Smooth muscle cell (in vitro differentiated cells): ENCODE data around the gene FGF14. TPM values are rescaled to one million over a fixed set of nuclear protein-coding genes. Genes with fewer than 3 reads are reported as not detected.

Experiments used
- DNase-seq: peaks from one replicate; lab custom pipeline; 2025; ENCODE audit not compliant: unreplicated experiment; lab: John Stamatoyannopoulos, UW
- H2AFZ ChIP-seq: fragments of 200-600 bp; sonication (generic); 2 replicates; pipeline ENCODE4 v1.6.0; 2016; ENCODE audit warnings: antibody characterized with exemption, low read depth, mild to moderate bottlenecking
- H3F3A ChIP-seq: fragments of 200-600 bp; sonication (generic); 2 replicates; pipeline ENCODE4 v1.6.0; 2017; ENCODE audit warnings: antibody characterized with exemption, low read depth
- H3K27ac ChIP-seq: fragments of 200-600 bp; sonication (generic); 2 replicates; pipeline ENCODE4 v1.5.1; 2016; ENCODE audit warnings: low read depth, mild to moderate bottlenecking
- H3K27me3 ChIP-seq: fragments of 200-600 bp; sonication (generic); 2 replicates; pipeline ENCODE4 v1.6.1; 2016; ENCODE audit warnings: low read depth, mild to moderate bottlenecking
- H3K36me3 ChIP-seq: fragments of 200-600 bp; sonication (generic); 2 replicates; pipeline ENCODE4 v1.5.1; 2016; ENCODE audit warnings: low read depth
- H3K4me1 ChIP-seq: fragments of 200-600 bp; sonication (generic); 2 replicates; pipeline ENCODE4 v1.5.1; 2016; ENCODE audit warnings: low read depth
- H3K4me2 ChIP-seq: fragments of 200-600 bp; sonication (generic); 2 replicates; pipeline ENCODE4 v1.6.0; 2016; ENCODE audit warnings: mild to moderate bottlenecking
- H3K4me3 ChIP-seq: fragments of 200-600 bp; sonication (generic); 2 replicates; pipeline ENCODE4 v1.5.1; 2016; ENCODE audit warnings: mild to moderate bottlenecking
- H3K79me2 ChIP-seq: fragments of 200-600 bp; sonication (generic); 2 replicates; pipeline ENCODE4 v1.6.0; 2016; ENCODE audit warnings: low read depth, mild to moderate bottlenecking
- H3K9ac ChIP-seq: fragments of 200-600 bp; sonication (generic); 2 replicates; pipeline ENCODE4 v1.6.0; 2016; ENCODE audit warnings: low read depth
- H3K9me3 ChIP-seq: fragments of 200-600 bp; sonication (generic); replicated peaks from 2 replicates; pipeline ENCODE4 v1.5.1; 2016; ENCODE audit warnings: low read depth
- H4K20me1 ChIP-seq: fragments of 200-600 bp; sonication (generic); 2 replicates; pipeline ENCODE4 v1.6.0; 2016; ENCODE audit warnings: low read depth
- WGBS: methylation state at CpG from one replicate; pipeline ENCODE4 v1.1.7; 2016; ENCODE audit warnings: low lambda C conversion rate; 5-methylcytosine and 5-hydroxymethylcytosine counted together
- polyA plus RNA-seq: library from polyadenylated mRNA; unstranded; fragments of >200 nt; fragmentation: Nextera tagmentation; extraction: Ambion mirVana; gene quantifications from 2 replicates; pipeline ENCODE4 v1.2.1, GENCODE V29; 2016
- total RNA-seq: library from RNA; depleted of rRNA; stranded (reverse); fragments of >200 nt; gene quantifications from 2 replicates; pipeline ENCODE4 v1.2.3, GENCODE V29; 2014
- TF ChIP-seq, protein P1 (sequence below): fragments of 200-600 bp; sonication (generic); IDR thresholded peaks from 2 replicates; pipeline ENCODE4 v1.5.1; 2017; ENCODE audit warnings: borderline replicate concordance, mild to moderate bottlenecking, antibody characterized with exemption; ENCODE audit not compliant: insufficient read depth, poor library complexity, severe bottlenecking

The FGF14 gene
- total and polyA plus RNA-seq, 2 experiments from 2014 or later = 0.23 TPM; not detected in 1

DNA sequence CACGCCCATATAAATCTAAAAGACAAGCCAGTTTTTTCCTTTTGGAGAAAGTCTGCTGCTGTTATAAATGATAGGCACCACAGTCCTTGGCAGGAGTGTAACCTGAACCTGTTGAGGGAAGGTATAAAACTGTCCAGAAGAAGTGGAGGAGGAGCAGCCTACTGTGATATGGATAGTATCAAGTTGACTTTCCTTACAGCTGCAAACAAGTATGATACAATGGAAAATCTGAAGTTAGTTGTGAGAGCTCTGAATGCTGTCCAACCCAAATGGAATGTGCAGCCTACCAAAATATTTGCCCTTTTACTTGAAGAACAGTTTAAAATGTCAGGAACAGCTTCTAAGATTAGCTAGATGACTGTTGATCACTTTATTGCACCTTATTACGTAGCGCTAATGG lies 399.6 kb downstream of the FGF14 start:
- H3K36me3 ChIP-seq = no peaks in the 10 kb centered on the region
- H3K4me3 ChIP-seq = no peak overlapping the region
- no peaks in the 10 kb centered on the region for H3K9me3 ChIP-seq
- no peak overlapping the region for H3K27ac ChIP-seq
- no peaks in the 10 kb centered on the region for H3K27me3 ChIP-seq
- TF ChIP-seq, protein P1, sequence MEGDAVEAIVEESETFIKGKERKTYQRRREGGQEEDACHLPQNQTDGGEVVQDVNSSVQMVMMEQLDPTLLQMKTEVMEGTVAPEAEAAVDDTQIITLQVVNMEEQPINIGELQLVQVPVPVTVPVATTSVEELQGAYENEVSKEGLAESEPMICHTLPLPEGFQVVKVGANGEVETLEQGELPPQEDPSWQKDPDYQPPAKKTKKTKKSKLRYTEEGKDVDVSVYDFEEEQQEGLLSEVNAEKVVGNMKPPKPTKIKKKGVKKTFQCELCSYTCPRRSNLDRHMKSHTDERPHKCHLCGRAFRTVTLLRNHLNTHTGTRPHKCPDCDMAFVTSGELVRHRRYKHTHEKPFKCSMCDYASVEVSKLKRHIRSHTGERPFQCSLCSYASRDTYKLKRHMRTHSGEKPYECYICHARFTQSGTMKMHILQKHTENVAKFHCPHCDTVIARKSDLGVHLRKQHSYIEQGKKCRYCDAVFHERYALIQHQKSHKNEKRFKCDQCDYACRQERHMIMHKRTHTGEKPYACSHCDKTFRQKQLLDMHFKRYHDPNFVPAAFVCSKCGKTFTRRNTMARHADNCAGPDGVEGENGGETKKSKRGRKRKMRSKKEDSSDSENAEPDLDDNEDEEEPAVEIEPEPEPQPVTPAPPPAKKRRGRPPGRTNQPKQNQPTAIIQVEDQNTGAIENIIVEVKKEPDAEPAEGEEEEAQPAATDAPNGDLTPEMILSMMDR = no peak
- no peak overlapping the region for H3K9ac ChIP-seq
- WGBS = 68% methylated on average over 3 of the region's 3 CpGs
- no peak for DNase-seq
- no peaks in the 10 kb centered on the region for H3K4me1 ChIP-seq
- no peaks in the 10 kb centered on the region for H3F3A ChIP-seq
- H2AFZ ChIP-seq = no peak overlapping the region
- no peaks in the 10 kb centered on the region for H4K20me1 ChIP-seq
- no peak overlapping the region for H3K4me2 ChIP-seq
- H3K79me2 ChIP-seq = no peaks in the 10 kb centered on the region

DNA sequence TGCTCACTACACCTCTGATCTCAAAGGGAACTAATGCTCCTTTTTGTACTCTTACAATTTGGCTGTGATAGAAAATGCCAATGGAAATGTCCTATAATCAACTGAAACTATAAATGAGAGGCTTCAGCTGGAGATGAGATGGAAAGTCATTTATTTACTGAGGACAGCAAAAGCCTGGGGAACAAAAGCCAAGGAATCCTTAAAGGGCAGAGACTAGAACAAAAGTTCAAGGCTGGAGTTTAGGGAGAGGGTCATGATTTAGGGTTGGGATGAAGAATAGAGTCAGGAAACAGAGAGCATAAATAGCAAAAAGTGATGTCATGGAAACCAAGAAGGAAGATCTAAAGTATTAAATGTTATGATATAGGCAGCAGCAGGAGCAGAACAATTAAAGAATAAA lies 401.1 kb downstream of the FGF14 start:
- no peak for DNase-seq
- Histone ChIP-seq H3K27me3 (no peaks in the 10 kb centered on the region), H3K4me1 (no peaks in the 10 kb centered on the region), H3K36me3 (no peaks in the 10 kb centered on the region), H3F3A (no peaks in the 10 kb centered on the region), H3K4me3 (no peak overlapping the region), H3K9me3 (no peaks in the 10 kb centered on the region), H3K27ac (no peak overlapping the region), H3K79me2 (no peaks in the 10 kb centered on the region), H4K20me1 (no peaks in the 10 kb centered on the region), H2AFZ (no peak overlapping the region), H3K9ac (no peak overlapping the region), H3K4me2 (no peak overlapping the region)
- TF ChIP-seq, protein P1 = no peak

DNA sequence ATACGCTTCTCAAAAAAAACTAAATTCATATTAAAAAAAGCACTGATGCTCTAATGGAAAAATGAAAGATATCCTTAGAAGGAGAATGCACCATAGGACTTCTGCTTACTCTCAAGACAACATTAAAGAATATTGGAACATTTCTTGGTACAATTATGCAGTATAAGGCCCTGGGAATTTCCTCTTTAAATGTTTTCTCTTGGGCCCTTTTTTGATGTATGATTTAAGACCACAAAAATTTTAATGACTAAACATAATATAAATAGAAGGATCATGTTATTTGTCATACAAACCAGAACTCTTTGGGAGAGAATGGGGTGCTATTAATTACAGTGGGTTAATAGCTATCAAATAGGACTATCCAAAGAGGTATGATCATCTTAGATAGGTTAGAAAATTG lies 403.7 kb downstream of the FGF14 start:
- Histone ChIP-seq H3K79me2 (no peaks in the 10 kb centered on the region), H4K20me1 (no peaks in the 10 kb centered on the region), H3K27ac (no peak overlapping the region), H2AFZ (no peak overlapping the region), H3K9ac (no peak overlapping the region), H3K27me3 (no peaks in the 10 kb centered on the region), H3K4me1 (no peaks in the 10 kb centered on the region), H3K9me3 (no peaks in the 10 kb centered on the region), H3F3A (no peaks in the 10 kb centered on the region), H3K36me3 (no peaks in the 10 kb centered on the region), H3K4me3 (no peak overlapping the region), H3K4me2 (no peak overlapping the region)
- TF ChIP-seq, protein P1 = no peak
- DNase-seq = no peak
- 93% methylated on average over 1 of the region's 1 CpG for WGBS

- DNase-seq = no peak
- Histone ChIP-seq H3K9me3 (no peaks in the 10 kb centered on the region), H3K9ac (no peak overlapping the region), H4K20me1 (no peaks in the 10 kb centered on the region), H3F3A (no peaks in the 10 kb centered on the region), H3K36me3 (no peaks in the 10 kb centered on the region), H3K27ac (no peak overlapping the region), H3K79me2 (no peaks in the 10 kb centered on the region), H3K4me3 (no peak overlapping the region), H3K27me3 (no peaks in the 10 kb centered on the region), H3K4me1 (no peaks in the 10 kb centered on the region), H3K4me2 (no peak overlapping the region), H2AFZ (no peak overlapping the region)
- TF ChIP-seq, protein P1 = no peak
- 85% methylated on average over 3 of the region's 3 CpGs for WGBS
These were observed 404.9 kb downstream of the FGF14 start for GRCh38 chr13:101996954-101997353.
